ENCODE results near the gene CPED1.
"Not testable (repeated sequence)": the region's sequence is repeated elsewhere in the genome, so short reads cannot be mapped to it uniquely, and the experiment has no call there.

CPED1 gene

DNA sequence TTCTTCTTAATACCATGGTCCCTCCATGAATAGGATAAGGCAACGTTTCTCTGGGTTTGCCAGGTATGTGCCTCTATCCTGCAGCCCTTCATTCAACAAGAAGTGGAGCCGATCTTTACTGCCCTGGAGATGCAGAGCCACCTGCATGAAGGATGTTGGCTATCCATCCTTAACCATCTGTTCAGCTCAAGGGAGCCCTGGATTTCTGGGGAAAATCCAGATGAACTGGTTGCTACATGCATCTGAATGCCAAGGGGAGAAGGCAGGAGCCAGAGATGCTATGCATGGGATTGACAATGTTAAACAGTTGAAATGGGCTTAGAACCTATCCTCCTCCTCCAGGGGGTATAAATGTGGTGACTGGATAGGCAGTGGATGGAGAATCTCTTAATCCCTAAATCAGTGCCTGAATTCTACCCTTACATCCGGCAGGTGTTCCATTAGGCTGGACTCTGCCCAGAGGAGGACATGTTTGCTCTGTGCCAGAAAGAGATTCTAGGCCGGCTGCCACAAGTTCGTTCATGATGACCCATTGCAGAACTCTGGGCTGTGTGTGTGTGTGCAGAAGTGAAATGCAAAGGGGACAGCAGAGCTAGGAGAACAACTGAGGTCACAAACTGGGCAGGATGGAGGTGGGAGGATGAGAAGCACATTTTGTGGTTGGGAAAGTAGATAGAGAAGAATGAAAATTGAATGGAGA is 15.6 kb downstream of the CPED1 start:
- Histone ChIP-seq H3K4me3 (ENCODE audit: low read length) (no peak overlapping the region), H3K4me1 (ENCODE audit: insufficient read depth, low read length) (no peaks in the 10 kb centered on the region), H2AFZ (ENCODE audit: low read depth, low read length) (no peak overlapping the region), H3K36me3 (ENCODE audit: insufficient read depth, low read length) (no peaks in the 10 kb centered on the region), H3K27me3 (ENCODE audit: insufficient read depth, low read length) (no peaks in the 10 kb centered on the region), H3K9me3 (ENCODE audit: low read length) (no peaks in the 10 kb centered on the region)

DNA sequence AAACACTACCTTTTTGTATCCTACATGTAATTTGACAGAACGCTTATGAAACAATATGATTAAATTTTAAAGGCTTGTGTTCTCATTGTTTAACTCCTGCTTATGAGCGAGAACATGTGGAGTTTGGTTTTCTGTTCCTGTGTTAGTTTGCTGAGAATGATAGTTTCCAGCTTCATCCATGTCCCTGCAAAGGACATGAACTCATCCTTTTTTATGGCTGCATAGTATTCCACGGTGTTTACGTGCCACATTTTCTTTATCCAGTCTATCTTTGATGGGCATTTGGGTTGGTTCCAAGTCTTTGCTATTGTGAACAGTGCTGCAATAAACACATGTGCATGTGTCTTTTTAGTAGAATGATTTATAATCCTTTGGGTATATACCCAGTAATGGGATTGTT is 16.5 kb downstream of the CPED1 start:
- not testable (repeated sequence) for H3K4me1 ChIP-seq (ENCODE audit: insufficient read depth, low read length); H3K4me3 ChIP-seq (ENCODE audit: low read length); H3K27me3 ChIP-seq (ENCODE audit: insufficient read depth, low read length); H2AFZ ChIP-seq (ENCODE audit: low read depth, low read length); H3K9me3 ChIP-seq (ENCODE audit: low read length); H3K36me3 ChIP-seq (ENCODE audit: insufficient read depth, low read length)

DNA sequence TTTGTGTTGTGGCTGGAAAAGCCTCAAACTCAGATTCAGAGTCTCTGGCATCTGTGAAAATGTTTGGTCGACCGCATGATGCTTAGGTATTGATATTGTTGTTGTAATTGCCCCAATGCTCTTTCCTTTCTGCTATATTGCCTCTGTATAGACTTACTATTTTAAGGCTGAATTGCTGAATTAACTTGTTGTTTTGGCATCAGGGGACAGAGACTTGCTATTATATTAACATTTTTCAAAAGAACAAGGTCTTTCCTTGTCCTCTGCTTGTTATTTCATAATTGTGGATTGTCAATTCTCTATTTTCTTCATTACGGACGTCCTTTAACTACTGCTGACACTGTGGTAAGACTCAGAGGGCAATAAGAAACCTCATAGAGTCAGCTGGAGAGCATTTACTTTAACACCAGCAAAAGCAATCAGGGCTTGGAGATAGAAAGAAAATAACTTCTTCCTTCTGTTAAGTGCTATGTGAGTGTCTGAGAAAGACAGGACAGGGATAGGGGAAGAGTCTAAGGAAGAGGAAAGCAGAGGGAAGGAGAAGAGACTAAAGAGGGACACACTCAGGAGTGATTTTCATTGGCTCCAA is 17.6 kb downstream of the CPED1 start:
- Histone ChIP-seq H3K4me1 (ENCODE audit: insufficient read depth, low read length) (no peaks in the 10 kb centered on the region), H3K36me3 (ENCODE audit: insufficient read depth, low read length) (no peaks in the 10 kb centered on the region), H2AFZ (ENCODE audit: low read depth, low read length) (no peak overlapping the region), H3K9me3 (ENCODE audit: low read length) (no peaks in the 10 kb centered on the region), H3K4me3 (ENCODE audit: low read length) (no peak overlapping the region), H3K27me3 (ENCODE audit: insufficient read depth, low read length) (no peaks in the 10 kb centered on the region)

- Histone ChIP-seq H3K4me3 (ENCODE audit: low read length) (no peak overlapping the region), H3K36me3 (ENCODE audit: insufficient read depth, low read length) (no peaks in the 10 kb centered on the region), H3K27me3 (ENCODE audit: insufficient read depth, low read length) (no peaks in the 10 kb centered on the region), H2AFZ (ENCODE audit: low read depth, low read length) (no peak overlapping the region), H3K4me1 (ENCODE audit: insufficient read depth, low read length) (no peaks in the 10 kb centered on the region), H3K9me3 (ENCODE audit: low read length) (no peaks in the 10 kb centered on the region)
These were observed 18.3 kb downstream of the CPED1 start for GRCh38 chr7:121006711-121007315.

DNA sequence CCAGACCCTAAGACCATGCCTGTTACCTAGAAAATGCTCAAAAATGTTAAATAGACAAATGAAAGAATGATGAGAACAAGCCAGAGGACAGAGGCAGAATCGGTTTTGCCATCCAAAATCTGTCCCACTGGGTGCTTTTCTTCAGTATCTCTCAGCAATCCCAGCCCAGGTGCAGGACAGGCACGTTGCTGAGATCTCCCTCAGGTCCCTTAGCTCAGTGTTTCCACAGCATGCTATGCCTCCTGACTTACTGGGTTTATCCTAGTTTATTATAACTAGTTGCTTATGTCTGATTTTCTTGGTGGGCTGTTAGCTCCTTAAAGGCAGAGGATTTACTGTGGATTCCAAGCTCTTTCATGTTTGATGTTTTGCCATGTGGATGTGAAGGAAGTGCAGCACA is 20.3 kb downstream of the CPED1 start:
- Histone ChIP-seq H3K4me1 (ENCODE audit: insufficient read depth, low read length) (no peaks in the 10 kb centered on the region), H3K4me3 (ENCODE audit: low read length) (no peak overlapping the region), H3K27me3 (ENCODE audit: insufficient read depth, low read length) (no peaks in the 10 kb centered on the region), H2AFZ (ENCODE audit: low read depth, low read length) (no peak overlapping the region), H3K36me3 (ENCODE audit: insufficient read depth, low read length) (no peaks in the 10 kb centered on the region), H3K9me3 (ENCODE audit: low read length) (no peaks in the 10 kb centered on the region)

DNA sequence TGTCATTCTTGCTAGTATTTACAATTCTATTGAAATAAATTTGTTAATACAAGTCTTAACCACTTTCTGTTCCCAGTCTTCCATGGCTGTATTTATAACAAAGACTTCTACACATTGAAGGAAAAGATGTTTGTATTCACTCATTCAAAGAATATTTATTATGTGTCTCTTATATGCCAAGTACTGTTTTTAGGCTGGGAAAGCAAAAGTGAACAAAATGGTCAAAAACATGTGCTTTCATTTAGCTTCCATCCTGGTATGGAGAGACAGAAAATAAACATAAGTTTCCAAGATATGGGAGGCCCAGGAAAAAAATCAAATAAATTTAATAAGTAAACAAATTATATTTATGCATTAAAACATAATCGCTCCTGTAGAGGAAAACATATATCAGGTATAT is 22.9 kb downstream of the CPED1 start:
- no peaks in the 10 kb centered on the region for H3K9me3 ChIP-seq (ENCODE audit: low read length)
- H3K4me1 ChIP-seq (ENCODE audit: insufficient read depth, low read length) = no peaks in the 10 kb centered on the region
- H3K4me3 ChIP-seq (ENCODE audit: low read length) = no peak overlapping the region

DNA sequence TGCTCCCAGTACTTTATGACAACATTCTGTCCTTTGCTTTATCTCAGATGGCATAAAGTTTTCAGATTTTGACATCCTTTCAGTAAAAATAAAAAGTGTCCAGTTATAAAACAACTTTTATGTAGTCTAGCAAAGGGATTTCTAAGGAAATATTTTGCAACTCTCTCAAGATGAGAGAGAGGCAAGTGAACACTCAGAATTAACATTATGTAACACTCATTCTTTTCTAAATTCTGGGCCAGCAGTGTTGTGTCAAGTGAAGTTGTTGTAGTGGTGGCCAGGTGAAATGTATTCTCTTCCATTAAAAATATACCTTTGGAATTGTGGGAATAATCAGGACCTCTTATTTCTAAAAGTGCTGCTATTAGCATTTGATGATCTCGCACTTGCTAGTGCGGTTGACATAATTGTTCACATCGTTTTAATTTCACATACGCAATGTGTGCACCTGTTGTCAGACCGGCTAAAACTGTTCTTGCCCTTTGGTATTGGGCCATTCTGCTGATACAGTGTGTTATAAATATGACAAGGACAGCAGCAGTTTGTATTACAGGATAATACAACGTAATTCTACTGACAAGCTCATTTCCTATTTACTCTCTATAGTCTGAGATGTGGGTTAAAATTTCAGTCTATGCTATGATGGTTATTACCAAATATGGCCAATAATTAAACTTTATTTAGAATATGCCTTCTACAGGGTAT is 23.8 kb downstream of the CPED1 start:
- no peaks in the 10 kb centered on the region for H3K9me3 ChIP-seq (ENCODE audit: low read length)

More for the DNA sequence above, 22.9 kb downstream of the CPED1 start:
- Histone ChIP-seq H3K36me3 (ENCODE audit: insufficient read depth, low read length) (no peaks in the 10 kb centered on the region), H2AFZ (ENCODE audit: low read depth, low read length) (no peak overlapping the region), H3K27me3 (ENCODE audit: insufficient read depth, low read length) (no peaks in the 10 kb centered on the region)

DNA sequence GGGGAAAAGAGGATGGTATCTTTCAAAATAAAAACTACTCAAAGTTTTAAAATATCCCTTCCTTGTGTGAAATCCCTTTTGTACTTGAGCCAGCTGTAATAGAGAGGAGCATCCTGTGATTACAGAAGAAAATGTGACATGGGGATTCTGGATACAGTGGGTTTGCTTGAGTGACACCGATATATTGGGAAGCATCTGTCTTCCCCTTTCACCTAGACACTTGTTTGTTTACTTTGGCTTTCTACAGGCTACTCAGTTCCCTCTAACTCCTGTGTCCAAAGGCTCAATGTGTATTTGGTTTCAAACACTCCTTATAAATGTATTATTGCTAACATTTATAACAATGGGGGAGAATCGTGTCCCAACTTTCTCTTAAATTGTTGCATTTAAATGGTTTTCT is 24.4 kb downstream of the CPED1 start:
- Histone ChIP-seq H2AFZ (ENCODE audit: low read depth, low read length) (no peak overlapping the region), H3K27me3 (ENCODE audit: insufficient read depth, low read length) (no peaks in the 10 kb centered on the region), H3K9me3 (ENCODE audit: low read length) (no peaks in the 10 kb centered on the region), H3K36me3 (ENCODE audit: insufficient read depth, low read length) (no peaks in the 10 kb centered on the region), H3K4me1 (ENCODE audit: insufficient read depth, low read length) (no peaks in the 10 kb centered on the region), H3K4me3 (ENCODE audit: low read length) (no peak overlapping the region)

More for the DNA sequence above, 23.8 kb downstream of the CPED1 start:
- no peak overlapping the region for H3K4me3 ChIP-seq (ENCODE audit: low read length)
- no peak overlapping the region for H2AFZ ChIP-seq (ENCODE audit: low read depth, low read length)
- no peaks in the 10 kb centered on the region for H3K27me3 ChIP-seq (ENCODE audit: insufficient read depth, low read length)
- no peaks in the 10 kb centered on the region for H3K4me1 ChIP-seq (ENCODE audit: insufficient read depth, low read length)
- no peaks in the 10 kb centered on the region for H3K36me3 ChIP-seq (ENCODE audit: insufficient read depth, low read length)

DNA sequence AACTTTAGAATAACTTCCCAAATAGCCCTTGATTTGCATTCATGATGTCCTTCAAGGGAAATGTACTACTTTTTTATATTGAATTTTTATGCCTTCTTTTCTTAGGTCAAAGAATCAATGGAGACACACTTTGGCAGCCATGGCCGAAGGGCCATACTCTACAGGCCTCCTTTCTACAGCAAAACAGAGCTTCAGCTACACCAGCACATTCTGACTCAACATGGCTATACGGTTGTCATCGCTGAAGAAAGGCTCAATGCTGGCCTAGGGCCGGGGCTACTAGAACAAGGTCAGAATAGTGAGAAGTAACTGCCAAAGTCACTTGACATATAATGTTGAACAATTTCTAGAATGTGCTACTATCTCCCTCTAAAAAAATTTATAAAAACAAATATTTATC is 27.0 kb downstream of the CPED1 start:
- H2AFZ ChIP-seq (ENCODE audit: low read depth, low read length) = no peak overlapping the region
- H3K27me3 ChIP-seq (ENCODE audit: insufficient read depth, low read length) = no peaks in the 10 kb centered on the region
- no peaks in the 10 kb centered on the region for H3K9me3 ChIP-seq (ENCODE audit: low read length)
- no peaks in the 10 kb centered on the region for H3K36me3 ChIP-seq (ENCODE audit: insufficient read depth, low read length)
- H3K4me1 ChIP-seq (ENCODE audit: insufficient read depth, low read length) = no peaks in the 10 kb centered on the region
- no peak overlapping the region for H3K4me3 ChIP-seq (ENCODE audit: low read length)

GRCh38 chr7:121016966-121017365 is 28.5 kb downstream of the CPED1 start:
- Histone ChIP-seq H3K4me3 (ENCODE audit: low read length) (no peak overlapping the region), H3K4me1 (ENCODE audit: insufficient read depth, low read length) (no peaks in the 10 kb centered on the region), H3K9me3 (ENCODE audit: low read length) (no peaks in the 10 kb centered on the region), H2AFZ (ENCODE audit: low read depth, low read length) (no peak overlapping the region), H3K27me3 (ENCODE audit: insufficient read depth, low read length) (no peaks in the 10 kb centered on the region), H3K36me3 (ENCODE audit: insufficient read depth, low read length) (no peaks in the 10 kb centered on the region)

DNA sequence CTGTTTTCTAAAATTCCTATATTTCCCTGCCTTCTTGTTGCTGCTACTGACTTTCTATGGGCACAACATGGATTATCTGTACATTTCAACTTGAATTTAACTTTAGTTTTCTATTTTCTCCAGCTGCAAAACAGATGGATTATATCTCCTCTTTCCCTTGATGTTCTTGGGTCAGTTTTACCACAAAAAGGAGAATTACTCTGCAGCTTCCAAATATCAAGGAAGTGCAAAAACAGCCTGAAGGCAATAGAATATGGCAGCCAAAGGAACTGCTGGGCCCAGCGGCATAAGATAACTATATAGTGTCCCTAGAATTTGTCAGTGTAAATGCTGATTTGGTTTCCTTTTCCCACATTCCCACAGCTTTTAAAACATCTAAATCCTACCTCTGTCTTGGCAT is 29.1 kb downstream of the CPED1 start:
- no peaks in the 10 kb centered on the region for H3K9me3 ChIP-seq (ENCODE audit: low read length)
- no peaks in the 10 kb centered on the region for H3K36me3 ChIP-seq (ENCODE audit: insufficient read depth, low read length)
- H3K4me3 ChIP-seq (ENCODE audit: low read length) = no peak overlapping the region
- H3K4me1 ChIP-seq (ENCODE audit: insufficient read depth, low read length) = no peaks in the 10 kb centered on the region
- H2AFZ ChIP-seq (ENCODE audit: low read depth, low read length) = no peak overlapping the region
- no peaks in the 10 kb centered on the region for H3K27me3 ChIP-seq (ENCODE audit: insufficient read depth, low read length)

- no peaks in the 10 kb centered on the region for H3K4me1 ChIP-seq (ENCODE audit: insufficient read depth, low read length)
- no peaks in the 10 kb centered on the region for H3K27me3 ChIP-seq (ENCODE audit: insufficient read depth, low read length)
- no peaks in the 10 kb centered on the region for H3K36me3 ChIP-seq (ENCODE audit: insufficient read depth, low read length)
- H3K4me3 ChIP-seq (ENCODE audit: low read length) = no peak overlapping the region
- H3K9me3 ChIP-seq (ENCODE audit: low read length) = no peaks in the 10 kb centered on the region
- H2AFZ ChIP-seq (ENCODE audit: low read depth, low read length) = no peak overlapping the region
These were observed 30.5 kb downstream of the CPED1 start for GRCh38 chr7:121019018-121019417.

DNA sequence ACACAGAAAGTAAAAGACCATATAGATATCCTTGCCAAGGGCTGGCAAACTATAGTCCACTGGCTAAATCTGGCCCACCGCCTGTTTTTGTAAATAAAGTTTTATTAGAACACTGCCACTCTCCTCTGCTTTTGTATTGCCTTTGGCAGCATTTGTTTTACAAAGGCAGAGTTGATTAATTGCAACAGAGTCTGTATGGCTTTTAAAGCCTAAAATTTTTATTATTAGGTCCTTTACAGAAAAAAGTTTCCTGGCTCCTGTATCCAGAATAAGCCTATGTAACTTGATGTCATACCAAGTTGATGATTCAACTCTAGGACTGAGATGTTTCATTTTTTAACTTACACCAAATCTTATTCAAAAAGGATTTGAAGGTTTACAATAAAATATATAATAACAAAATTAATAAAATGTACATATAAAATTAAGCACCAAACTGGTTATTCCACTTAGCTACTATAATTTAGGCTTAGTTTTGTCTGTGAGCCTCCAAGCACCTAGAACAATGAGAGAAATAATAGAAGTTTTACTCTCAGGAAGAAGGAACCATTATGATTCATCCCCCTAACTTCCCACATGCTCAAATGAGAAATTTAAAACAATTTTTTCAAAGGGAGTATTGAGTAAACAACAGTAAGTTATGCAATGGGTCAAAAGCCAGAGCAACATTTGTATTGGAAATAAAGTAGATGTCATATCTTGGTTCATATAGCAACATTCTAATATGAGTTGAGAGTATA is 31.9 kb downstream of the CPED1 start:
- H3K4me3 ChIP-seq (ENCODE audit: low read length) = no peak overlapping the region
- no peaks in the 10 kb centered on the region for H3K9me3 ChIP-seq (ENCODE audit: low read length)
- no peaks in the 10 kb centered on the region for H3K27me3 ChIP-seq (ENCODE audit: insufficient read depth, low read length)
- H3K36me3 ChIP-seq (ENCODE audit: insufficient read depth, low read length) = no peaks in the 10 kb centered on the region
- no peak overlapping the region for H2AFZ ChIP-seq (ENCODE audit: low read depth, low read length)
- H3K4me1 ChIP-seq (ENCODE audit: insufficient read depth, low read length) = no peaks in the 10 kb centered on the region

Data from neuron (in vitro differentiated cells).